ENCODE data around the gene POLR2F. TPM values are rescaled to one million over a fixed set of nuclear protein-coding genes. Genes with fewer than 3 reads are reported as not detected.

POLR2F gene
- total RNA-seq, 4 donors from 2014 or later, result 45.7 to 93.0 (median 72.1) TPM

DNA sequence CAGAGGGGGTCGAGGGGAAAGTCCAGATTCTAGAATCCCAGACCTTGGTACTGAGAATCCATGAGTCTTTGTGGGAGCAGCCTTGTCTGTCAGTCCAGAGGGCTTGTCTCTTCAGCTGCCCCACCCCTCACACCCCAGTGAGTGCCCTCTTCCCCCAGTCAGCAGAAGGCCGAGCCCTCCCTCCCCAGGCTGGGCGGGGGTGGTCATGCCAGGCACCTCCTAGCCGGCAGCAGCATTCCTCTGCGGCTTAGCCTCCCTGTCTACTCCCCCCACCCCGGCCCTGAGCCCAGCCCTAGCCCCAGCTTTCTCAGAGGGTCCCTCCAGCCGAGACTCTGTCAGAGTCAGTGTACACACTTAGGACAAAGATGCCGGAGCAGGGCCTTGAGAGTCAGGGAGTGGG lies 26.3 kb downstream of the POLR2F start:
- peaks cover 0 to 37% (median 16%) of the 10 kb centered on the region in 4 donors for H3K36me3 ChIP-seq
- H3K4me1 ChIP-seq, result no peaks in the 10 kb centered on the region
- peak overlapping the region in 3 of 4 donors; percentile 41 to 50 (median 43) for H3K4me3 ChIP-seq
- intact Hi-C loops (cut with DNase I), result no loop called here
- H3K27me3 ChIP-seq, result no peaks in the 10 kb centered on the region
- TF ChIP-seq POLR2A (IDR thresholded peaks at IDR 0.05; ENCODE audit: low read depth) (no peak), EP300 (IDR thresholded peaks at IDR 0.05) (no peak), POLR2AphosphoS5 (IDR thresholded peaks at IDR 0.05) (no peak)
- TF ChIP-seq, protein P1, sequence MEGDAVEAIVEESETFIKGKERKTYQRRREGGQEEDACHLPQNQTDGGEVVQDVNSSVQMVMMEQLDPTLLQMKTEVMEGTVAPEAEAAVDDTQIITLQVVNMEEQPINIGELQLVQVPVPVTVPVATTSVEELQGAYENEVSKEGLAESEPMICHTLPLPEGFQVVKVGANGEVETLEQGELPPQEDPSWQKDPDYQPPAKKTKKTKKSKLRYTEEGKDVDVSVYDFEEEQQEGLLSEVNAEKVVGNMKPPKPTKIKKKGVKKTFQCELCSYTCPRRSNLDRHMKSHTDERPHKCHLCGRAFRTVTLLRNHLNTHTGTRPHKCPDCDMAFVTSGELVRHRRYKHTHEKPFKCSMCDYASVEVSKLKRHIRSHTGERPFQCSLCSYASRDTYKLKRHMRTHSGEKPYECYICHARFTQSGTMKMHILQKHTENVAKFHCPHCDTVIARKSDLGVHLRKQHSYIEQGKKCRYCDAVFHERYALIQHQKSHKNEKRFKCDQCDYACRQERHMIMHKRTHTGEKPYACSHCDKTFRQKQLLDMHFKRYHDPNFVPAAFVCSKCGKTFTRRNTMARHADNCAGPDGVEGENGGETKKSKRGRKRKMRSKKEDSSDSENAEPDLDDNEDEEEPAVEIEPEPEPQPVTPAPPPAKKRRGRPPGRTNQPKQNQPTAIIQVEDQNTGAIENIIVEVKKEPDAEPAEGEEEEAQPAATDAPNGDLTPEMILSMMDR (IDR thresholded peaks at IDR 0.05), result no peak
- peak overlapping the region in 1 of 4 donors; percentile 7 for H3K27ac ChIP-seq (replicated peaks in 1 of 4)
- no peak for DNase-seq (ENCODE audit: extremely low spot score)
- 67% methylated on average over 8 of the region's 8 CpGs for WGBS
- no peaks in the 10 kb centered on the region for H3K9me3 ChIP-seq

DNA sequence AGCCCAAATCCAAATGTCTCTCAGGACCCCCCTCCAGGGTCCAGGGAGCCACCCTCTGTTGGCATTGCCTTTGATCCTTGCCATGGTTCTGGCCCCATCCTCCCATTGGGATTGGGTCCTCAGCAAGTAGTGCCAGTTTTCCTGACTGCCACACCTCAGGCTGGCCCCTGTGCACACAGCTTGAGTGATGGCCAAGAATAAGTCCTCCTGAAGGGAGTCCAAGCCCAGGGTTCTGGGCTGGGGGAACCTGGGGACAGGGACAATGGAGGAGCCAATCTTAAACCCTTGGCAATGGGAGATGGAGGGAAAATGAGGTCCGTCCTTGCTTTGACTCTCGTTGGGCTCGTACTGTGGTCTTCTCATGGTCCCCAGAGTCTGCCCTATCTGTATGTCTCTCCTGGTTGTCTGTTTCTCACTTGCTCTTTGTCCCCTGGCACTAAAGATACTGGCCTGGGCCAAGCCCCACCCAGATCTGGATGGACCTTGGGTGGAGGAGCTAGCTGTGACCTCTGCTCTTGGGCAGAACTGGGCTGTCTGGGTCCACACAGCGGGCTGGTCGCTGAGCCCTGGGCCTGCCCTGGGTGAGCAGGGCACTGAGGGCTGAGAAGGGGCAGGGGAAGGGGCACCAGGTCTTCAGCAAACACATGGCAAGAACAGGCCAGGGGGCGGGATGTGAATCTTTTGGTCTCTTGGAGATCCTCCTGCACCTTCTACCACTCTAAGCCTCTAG lies 27.9 kb downstream of the POLR2F start:
- intact Hi-C loops (cut with DNase I), result no loop called here
- TF ChIP-seq, protein P1 (IDR thresholded peaks at IDR 0.05), result no peak
- TF ChIP-seq POLR2AphosphoS5 (IDR thresholded peaks at IDR 0.05), result peak in 1 of 2 donors; percentile 30
- no peak for TF ChIP-seq EP300 (IDR thresholded peaks at IDR 0.05)
- no peak for TF ChIP-seq POLR2A (IDR thresholded peaks at IDR 0.05; ENCODE audit: low read depth)

DNA sequence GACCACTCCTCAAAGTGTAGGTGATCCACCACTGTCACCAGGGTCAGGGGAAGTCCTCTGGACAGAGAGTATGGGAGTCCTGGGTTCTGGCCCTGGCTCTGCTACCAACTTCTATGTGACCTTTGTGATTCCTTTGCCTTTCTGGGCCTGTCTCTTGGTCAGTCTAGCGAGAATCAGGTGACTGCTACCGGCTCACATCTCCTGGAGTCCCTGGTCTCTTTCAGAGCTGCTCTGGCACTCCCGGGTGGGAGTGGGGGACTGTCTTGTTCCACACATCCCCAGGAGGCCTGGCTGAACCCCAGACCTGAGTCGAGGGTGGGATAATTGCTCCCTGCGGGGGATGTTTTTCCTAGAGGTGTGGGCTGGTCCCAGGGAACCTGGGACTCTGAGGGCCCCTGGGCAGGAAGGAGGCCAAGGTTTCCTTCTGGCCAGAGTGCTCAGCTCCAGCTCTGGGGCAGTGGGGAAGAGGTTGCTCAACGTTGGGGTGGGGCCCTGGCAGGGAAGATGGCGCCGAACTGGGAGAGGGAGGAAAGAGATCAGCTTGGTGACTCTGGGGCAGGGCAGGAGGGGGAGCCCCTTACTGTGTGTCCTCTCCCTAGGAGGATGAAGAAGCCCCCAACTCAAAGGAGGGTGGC lies 28.8 kb downstream of the POLR2F start:
- 82% methylated on average over 7 of the region's 8 CpGs for WGBS
- Histone ChIP-seq H3K27me3 (no peaks in the 10 kb centered on the region), H3K9me3 (no peaks in the 10 kb centered on the region), H3K27ac (replicated peaks in 1 of 4) (peak overlapping the region; percentile 44 to 63 (median 52)), H3K4me1 (no peaks in the 10 kb centered on the region), H3K4me3 (peak overlapping the region; percentile 34 to 50 (median 42)), H3K36me3 (peaks cover 4 to 29% (median 20%) of the 10 kb centered on the region in 4 donors)
- intact Hi-C loops (cut with DNase I), result no loop called here
- TF ChIP-seq POLR2AphosphoS5 (IDR thresholded peaks at IDR 0.05) (no peak), POLR2A (IDR thresholded peaks at IDR 0.05; ENCODE audit: low read depth) (no peak), EP300 (IDR thresholded peaks at IDR 0.05) (no peak)
- TF ChIP-seq, protein P1 (IDR thresholded peaks at IDR 0.05), result no peak
- no peak for DNase-seq (ENCODE audit: extremely low spot score)

More for the DNA sequence above, 27.9 kb downstream of the POLR2F start:
- no peaks in the 10 kb centered on the region for H3K27me3 ChIP-seq
- peak overlapping the region; percentile 49 to 63 (median 55) for H3K27ac ChIP-seq (replicated peaks in 1 of 4)
- H3K9me3 ChIP-seq, result no peaks in the 10 kb centered on the region
- H3K4me1 ChIP-seq, result no peaks in the 10 kb centered on the region
- peaks cover 4 to 30% (median 17%) of the 10 kb centered on the region in 4 donors for H3K36me3 ChIP-seq
- 84% methylated on average over 3 of the region's 6 CpGs for WGBS
- H3K4me3 ChIP-seq, result peak overlapping the region; percentile 34 to 50 (median 42)
- no peak for DNase-seq (ENCODE audit: extremely low spot score)

DNA sequence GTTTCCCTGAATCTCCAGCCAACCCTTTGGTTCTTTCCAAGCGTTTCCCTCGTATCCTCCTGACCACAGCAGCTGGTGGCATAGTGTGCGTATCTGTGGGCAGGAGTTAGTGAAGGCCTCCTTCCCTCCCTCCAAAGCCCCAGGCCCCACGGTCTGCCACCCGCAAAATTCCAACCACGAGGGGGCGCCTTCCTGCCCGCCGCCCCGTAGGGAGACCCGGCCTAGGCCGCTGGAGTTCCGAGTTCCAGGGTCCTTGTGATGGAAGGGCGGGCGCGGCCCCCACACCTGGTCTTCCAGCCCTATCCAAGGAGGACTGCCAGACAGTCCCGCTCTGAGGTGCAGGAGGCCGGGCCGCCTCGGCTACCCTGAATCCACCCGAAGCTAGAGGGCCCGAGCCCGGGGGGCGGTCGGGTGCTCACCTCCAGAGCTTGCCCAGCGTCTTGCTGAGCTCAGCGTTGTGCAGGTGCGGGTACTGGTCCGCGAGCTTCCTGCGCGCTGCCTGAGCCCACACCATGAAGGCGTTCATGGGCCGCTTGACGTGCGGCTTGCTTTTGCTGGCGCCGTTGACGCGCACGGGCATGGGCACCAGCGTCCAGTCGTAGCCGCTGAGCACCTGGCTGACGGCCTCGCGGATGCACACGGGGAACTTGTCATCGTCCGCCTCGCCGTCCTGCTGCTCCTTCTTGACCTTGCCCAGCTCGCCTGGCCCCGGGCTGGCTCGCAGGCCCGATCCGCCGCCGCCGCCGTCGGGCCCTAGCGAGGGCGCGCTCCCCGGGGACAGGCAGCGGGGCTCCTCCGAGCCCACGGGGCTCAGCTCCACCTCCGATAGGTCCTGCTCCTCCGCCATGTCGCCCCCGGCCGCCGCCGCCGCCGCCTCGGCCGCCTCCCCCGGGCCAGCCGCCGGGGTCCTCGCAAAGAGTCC lies 29.7 kb downstream of the POLR2F start:
- H3K4me1 ChIP-seq, result no peaks in the 10 kb centered on the region
- TF ChIP-seq POLR2A (IDR thresholded peaks at IDR 0.05; ENCODE audit: low read depth) (no peak), POLR2AphosphoS5 (IDR thresholded peaks at IDR 0.05) (no peak), EP300 (IDR thresholded peaks at IDR 0.05) (no peak)
- TF ChIP-seq, protein P1 (IDR thresholded peaks at IDR 0.05), result peak in 1 of 3 experiments; percentile 33
- no peaks in the 10 kb centered on the region for H3K9me3 ChIP-seq
- peaks cover 4 to 25% (median 16%) of the 10 kb centered on the region in 4 donors for H3K36me3 ChIP-seq
- H3K4me3 ChIP-seq, result peak overlapping the region; percentile 34 to 50 (median 42)
- WGBS, result 67% methylated on average over 29 of the region's 84 CpGs
- H3K27ac ChIP-seq (replicated peaks in 1 of 4), result peak overlapping the region; percentile 33 to 63 (median 59)
- intact Hi-C loops (cut with DNase I), result no loop called here
- no peak for DNase-seq (ENCODE audit: extremely low spot score)
- H3K27me3 ChIP-seq, result no peaks in the 10 kb centered on the region
